ENCODE data around the gene DRC1.
A peak's percentile ranks its signal among the peaks of the same experiment; 100 is the strongest.

The DRC1 gene

GRCh38 chr2:26449278-26450030, 47.7 kb downstream of the DRC1 start:
- DNase-seq: no peak

GRCh38 chr2:26450031-26450635, 48.4 kb downstream of the DRC1 start:
- no peak for DNase-seq

- no peak for DNase-seq
Measured at GRCh38 chr2:26451700-26452099, 50.0 kb downstream of the DRC1 start.

DNA sequence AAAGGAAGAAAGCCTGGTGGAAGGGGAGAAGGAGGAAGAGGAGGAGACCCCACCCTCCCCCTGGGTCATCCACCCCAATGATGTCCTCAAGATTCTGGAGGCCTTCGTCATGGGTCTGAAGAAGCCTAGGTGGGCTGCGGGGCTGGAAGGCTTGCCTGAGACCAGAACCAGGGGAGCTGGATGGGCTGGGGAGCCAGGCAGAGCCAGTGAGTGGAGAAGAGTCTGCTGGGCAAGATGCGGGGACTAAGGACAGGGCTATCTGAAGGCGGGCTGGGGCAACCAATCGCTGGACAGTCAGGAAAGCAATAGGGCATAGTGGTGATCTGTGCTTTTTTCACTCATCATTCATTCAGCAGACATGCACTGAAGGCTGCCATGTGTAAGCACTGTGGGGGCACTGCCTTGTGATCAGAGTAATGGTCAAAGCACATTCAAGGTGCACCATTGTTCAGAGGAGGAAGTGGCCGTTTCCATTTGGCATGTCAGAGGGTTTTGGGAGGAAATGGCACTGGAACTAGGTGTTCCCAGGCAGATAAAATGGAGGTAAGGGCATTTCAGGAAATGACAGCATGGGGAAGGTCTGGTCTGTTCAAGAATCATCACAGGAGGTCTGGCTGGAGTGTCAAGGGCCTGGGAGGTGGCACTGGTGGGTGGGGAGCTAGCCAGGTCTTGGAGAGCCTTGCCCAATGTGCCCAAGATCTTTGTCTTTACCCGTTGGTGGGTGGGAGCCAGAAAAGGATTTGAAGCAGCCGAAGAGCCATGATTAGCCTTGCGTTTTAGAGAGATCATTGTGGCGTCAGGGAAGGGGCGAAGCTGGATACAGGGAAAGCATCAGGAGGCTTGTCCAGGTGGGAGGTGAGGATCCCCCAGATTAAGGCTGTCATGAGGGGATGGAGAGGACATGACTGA, 52.0 kb downstream of the DRC1 start:
- no peak for DNase-seq

DNA sequence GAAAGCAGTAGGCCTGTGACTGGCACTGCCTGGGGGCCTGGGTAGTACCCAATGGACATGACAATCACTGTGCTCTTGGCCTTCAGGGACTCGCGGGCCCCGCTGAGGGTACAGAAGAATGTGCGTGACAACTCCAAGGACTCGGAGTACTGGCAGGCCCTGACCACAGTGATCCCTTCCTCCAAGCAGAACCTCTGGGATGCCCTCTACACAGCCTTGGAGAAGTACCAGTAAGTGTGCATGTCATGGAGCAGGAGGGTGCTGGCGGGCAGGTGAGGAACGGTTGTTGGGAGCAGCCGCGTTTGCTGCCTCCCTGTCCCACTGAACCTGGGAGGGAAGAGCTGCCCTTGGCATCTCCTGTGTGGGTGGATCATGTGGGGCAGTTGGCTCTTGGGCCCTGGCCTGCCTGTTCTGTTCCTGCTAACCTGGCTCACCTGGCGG, 52.9 kb downstream of the DRC1 start:
- no peak for DNase-seq

- no peak for DNase-seq
Measured at GRCh38 chr2:26455037-26455669, 53.4 kb downstream of the DRC1 start.

DNA sequence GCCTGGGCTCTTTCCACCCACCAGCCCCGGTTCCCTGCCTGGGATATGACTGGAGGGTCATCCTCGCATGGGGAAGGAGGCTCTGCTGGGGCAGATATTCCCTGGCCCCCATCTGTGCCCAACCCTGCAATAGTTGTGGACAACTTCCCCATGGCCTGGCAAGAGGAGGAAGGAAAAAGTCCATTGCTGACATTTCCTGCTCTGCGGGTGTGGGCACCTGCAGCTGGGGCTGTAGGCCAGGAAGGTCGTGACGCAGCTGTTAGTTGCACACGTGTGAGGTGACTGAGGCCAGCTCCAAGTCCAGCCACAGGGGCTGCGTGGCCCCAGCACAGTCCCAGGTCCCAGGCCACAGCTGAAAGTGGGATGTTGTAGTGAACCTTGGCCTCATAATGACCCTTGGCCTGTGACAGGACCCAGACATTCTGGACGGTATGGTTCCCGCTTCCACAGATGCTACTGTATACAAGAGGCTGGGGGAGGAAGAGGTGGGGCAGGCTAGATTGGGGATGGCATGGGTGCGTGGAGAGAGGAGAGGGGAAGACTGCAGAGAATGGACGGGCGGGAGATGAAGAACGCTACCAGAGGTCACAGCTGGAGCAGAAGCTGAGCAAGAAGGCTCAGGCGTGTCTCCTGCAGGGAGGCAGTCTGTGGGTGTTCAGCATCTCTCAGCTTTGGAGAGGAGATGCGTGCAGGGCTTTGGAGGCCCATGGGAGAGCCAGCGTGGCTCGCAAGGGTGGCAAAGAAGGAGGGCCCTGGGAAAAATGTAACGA, 54.1 kb downstream of the DRC1 start:
- DNase-seq: no peak

DNA sequence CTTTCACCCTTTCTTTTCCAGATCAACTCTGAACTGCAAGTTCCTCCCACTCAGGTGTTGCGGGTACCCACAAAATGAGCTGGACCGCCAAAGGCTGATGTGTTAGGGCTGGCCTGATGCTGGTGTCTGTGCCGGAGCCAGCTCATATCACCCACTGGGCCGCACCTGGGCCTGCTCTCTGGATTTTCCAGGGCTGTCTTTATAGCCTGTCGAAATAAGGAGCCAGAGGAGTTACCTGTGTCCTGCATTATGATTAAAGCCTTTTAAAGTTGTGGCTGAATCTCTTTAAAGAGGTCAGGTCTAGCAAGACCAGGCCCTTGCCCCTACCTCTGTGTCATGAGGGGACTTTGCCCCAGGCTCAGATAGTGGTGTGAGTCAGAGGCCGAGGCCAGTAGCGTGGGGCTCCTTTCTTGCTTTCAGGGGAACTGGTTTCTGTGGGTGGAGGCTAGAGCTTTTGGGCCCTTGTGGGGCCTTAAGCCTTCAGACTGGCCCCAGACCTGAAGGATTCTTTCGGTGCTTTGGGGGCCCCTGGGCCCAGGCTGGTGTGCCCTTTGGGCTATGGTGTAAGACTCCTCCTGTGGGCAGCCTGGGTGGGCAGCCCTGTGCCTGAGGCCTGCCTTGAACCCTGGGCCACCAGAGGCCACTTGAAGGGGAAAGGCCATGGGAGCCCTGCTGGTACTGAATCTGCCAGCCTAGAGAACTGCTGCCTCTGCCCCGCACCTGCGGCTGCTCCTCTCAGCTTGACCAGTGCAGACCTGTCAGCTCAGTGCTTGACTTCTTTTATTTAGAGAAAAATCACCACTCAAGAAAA, 54.9 kb downstream of the DRC1 start:
- DNase-seq: no peak

- DNase-seq: no peak
Measured at GRCh38 chr2:26457251-26457666, 55.5 kb downstream of the DRC1 start.

- no peak for DNase-seq
Measured at GRCh38 chr2:26457695-26458364, 56.1 kb downstream of the DRC1 start.

- DNase-seq: no peak
Measured at GRCh38 chr2:26458365-26459042, 56.8 kb downstream of the DRC1 start.

GRCh38 chr2:26459991-26460612, 58.4 kb downstream of the DRC1 start:
- DNase-seq: no peak

DNA sequence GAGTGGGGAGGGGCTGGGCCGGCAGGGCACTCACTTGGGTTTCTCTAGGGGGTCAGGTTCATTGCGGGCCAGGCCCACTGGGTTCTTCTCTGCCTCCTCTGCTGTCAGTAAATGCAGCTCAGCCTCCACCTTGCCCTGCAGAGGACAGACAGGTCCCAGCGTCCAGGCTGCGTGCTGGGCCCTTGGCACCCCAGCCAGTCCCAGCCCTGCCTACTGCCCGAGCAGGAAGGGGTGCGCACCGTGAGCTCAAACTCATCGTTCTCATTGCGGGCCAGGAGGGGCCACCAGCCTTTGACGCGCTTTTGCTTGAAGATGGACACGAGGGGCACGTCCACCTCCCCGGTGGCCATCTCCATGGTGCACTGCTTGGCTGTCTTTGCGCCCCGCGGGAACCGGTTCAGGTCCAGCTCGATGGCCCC, 58.9 kb downstream of the DRC1 start:
- DNase-seq: no peak

- no peak for DNase-seq
Measured at GRCh38 chr2:26461601-26462023, 59.9 kb downstream of the DRC1 start.

- DNase-seq: no peak
Measured at GRCh38 chr2:26462100-26462499, 60.4 kb downstream of the DRC1 start.

- DNase-seq: peak; percentile 7 to 32
Measured at GRCh38 chr2:26462511-26463243, 61.0 kb downstream of the DRC1 start.

DNA sequence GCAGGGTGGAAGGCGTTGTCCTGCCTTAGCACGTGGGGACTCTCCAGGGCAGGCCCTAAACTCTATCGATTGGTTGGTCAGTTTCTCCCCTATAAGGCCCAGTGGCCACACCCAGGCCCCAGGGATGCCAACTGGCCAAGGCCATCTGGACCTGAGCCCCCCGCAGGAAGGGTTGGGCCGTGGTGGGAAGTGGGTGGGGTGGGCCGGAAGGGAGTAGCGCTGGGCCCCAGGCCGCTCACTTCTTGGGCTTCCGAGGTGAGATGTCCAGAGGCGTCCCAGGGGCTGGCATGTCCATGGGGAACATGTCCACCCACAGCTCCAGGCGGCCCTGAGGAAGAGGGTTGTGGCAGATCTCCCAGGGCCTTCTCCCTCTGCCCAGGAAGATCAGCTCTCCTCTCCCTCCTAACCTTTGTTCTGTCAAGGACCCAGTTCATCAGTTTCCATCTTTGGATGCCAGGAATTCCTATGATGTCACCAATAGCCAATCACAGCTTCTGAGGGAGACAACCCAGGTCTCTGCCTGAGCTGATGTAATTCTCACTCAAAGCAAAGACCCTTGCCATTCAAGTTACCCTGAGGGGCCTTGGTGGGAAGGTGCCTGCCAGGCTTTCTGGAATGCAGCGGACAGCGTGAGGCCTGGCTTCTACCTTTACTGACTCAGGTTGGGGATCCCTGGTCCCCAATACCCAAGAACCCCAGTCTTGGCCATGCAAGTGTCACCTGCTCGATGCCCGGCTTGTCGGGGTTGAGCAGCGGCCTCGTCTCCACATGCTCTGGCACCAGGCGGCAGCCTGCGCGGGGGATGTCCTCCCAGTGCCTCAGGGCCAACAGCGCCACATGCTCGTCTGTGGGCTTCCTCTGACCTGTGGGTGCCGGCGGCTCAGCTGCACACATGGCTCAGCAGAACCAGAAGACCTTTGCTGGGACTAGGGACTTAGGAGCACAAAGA, 61.8 kb downstream of the DRC1 start:
- no peak for DNase-seq
